Endothelial cell of umbilical vein (primary cell): ENCODE results near the gene SIVA1. TPM values are rescaled to one million over a fixed set of nuclear protein-coding genes. Genes with fewer than 3 reads are reported as not detected.
A peak's percentile ranks its signal among the peaks of the same experiment; 100 is the strongest.

Experiments used
- BruUV-seq: library from RNA; stranded (reverse); fragments of 400-500 nt; replicated peaks from 2 replicates; lab custom pipeline; 2021; lab: Mats Ljungman, UMichigan
- CTCF ChIA-PET: fragments of 300-600, 350-600 bp; sonication (Branson Sonifier 250); formaldehyde crosslinking; loops from one replicate; lab custom pipeline; 2021; ENCODE audit warnings: antibody characterized with exemption, inconsistent platforms; lab: Charles Lee
- POLR2A ChIA-PET: fragments of 300-600, 350-600 bp; sonication (Branson Sonifier 250); formaldehyde crosslinking; loops from one replicate; lab custom pipeline; 2021; ENCODE audit warnings: antibody characterized with exemption, inconsistent platforms; lab: Charles Lee
- DNase-seq: peaks from one replicate; pipeline ENCODE4 v3.0.0-alpha.2; 2011; ENCODE audit warnings: low read depth, low spot score
- FAIRE-seq: peaks from 2 replicates; lab custom pipeline; 2011; peaks lifted over from hg19 to GRCh38; lab: Jason Lieb, UNC
- H2AFZ ChIP-seq: 2 replicates; pipeline ENCODE4 v1.6.0; 2012; ENCODE audit warnings: low read depth, low read length, control low read depth, inconsistent platforms
- H3K27ac ChIP-seq: 2 replicates; pipeline ENCODE4 v1.5.1; 2011; ENCODE audit warnings: low read depth, mild to moderate bottlenecking, control low read depth, low read length, moderate library complexity; ENCODE audit not compliant: insufficient read depth
- H3K27me3 ChIP-seq, 2 experiments: 2 replicates each; pipeline versions ENCODE4 v1.6.0 to v1.6.1; 2011; ENCODE audit warnings: low read length in 2 of 2, mixed read lengths in 1 of 2; ENCODE audit not compliant: control insufficient read depth in 2 of 2, insufficient read depth in 2 of 2
- H3K36me3 ChIP-seq, 2 experiments: 2 replicates in 1 of 2; 3 replicates in 1 of 2; pipeline ENCODE4 v1.5.1; 2011; ENCODE audit warnings: low read length in 2 of 2, mild to moderate bottlenecking in 1 of 2, moderate library complexity in 1 of 2; ENCODE audit not compliant: control insufficient read depth in 2 of 2, insufficient read depth in 2 of 2; ENCODE audit errors: extremely low read depth in 1 of 2
- H3K4me1 ChIP-seq: 3 replicates; pipeline ENCODE4 v1.5.1; 2011; ENCODE audit warnings: mild to moderate bottlenecking, low read length; ENCODE audit not compliant: control insufficient read depth, insufficient read depth; ENCODE audit errors: extremely low read depth
- H3K4me2 ChIP-seq: 2 replicates; pipeline ENCODE4 v1.6.1; 2011; ENCODE audit warnings: low read length, control low read depth, mixed read lengths; ENCODE audit not compliant: insufficient read depth
- H3K4me3 ChIP-seq, 3 experiments: fragments of 200-600 bp in 1 of 3; sonication (generic), shearing (Covaris generic) in 1 of 3; replicated peaks in 1 of 3; 2 replicates each; pipeline ENCODE4 v1.5.1; 2011 to 2016; ENCODE audit warnings: control low read depth in 3 of 3, low read length in 3 of 3, mild to moderate bottlenecking in 2 of 3, inconsistent platforms in 1 of 3, low read depth in 1 of 3, moderate library complexity in 1 of 3; ENCODE audit not compliant: insufficient read depth in 1 of 3
- H3K79me2 ChIP-seq: 2 replicates; pipeline ENCODE4 v1.6.0; 2012; ENCODE audit warnings: low read length, inconsistent platforms; ENCODE audit not compliant: control insufficient read depth, insufficient read depth
- H3K9ac ChIP-seq: replicated peaks from 2 replicates; pipeline ENCODE3; 2011; ENCODE audit warnings: low read length, control low read depth; ENCODE audit not compliant: insufficient read depth; ENCODE audit errors: extremely low read depth
- H3K9me1 ChIP-seq: replicated peaks from 3 replicates; pipeline ENCODE4 v1.6.0; 2011; ENCODE audit warnings: mild to moderate bottlenecking, low read length; ENCODE audit not compliant: control insufficient read depth, insufficient read depth; ENCODE audit errors: extremely low read depth
- H3K9me3 ChIP-seq: replicated peaks from 2 replicates; pipeline ENCODE4 v1.5.1; 2012; ENCODE audit warnings: low read length, inconsistent platforms; ENCODE audit not compliant: control insufficient read depth, insufficient read depth
- H4K20me1 ChIP-seq: replicated peaks from 2 replicates; pipeline ENCODE3; 2011; ENCODE audit warnings: mild to moderate bottlenecking, low read length; ENCODE audit not compliant: control insufficient read depth, insufficient read depth; ENCODE audit errors: extremely low read depth
- FOS ChIP-seq: IDR thresholded peaks from 2 replicates; pipeline ENCODE4 v1.6.1; 2011; ENCODE audit warnings: mild to moderate bottlenecking, low read length, moderate library complexity, borderline replicate concordance; ENCODE audit not compliant: insufficient read depth
- JUN ChIP-seq: IDR thresholded peaks from 2 replicates; pipeline ENCODE4 v1.6.1; 2011; ENCODE audit warnings: borderline replicate concordance, low read depth; ENCODE audit not compliant: insufficient read length, insufficient read depth
- MYC ChIP-seq: IDR thresholded peaks from one replicate; pipeline ENCODE4 v1.6.1; 2011; ENCODE audit warnings: mild to moderate bottlenecking, low read depth, low read length
- POLR2A ChIP-seq: IDR thresholded peaks from 2 replicates; pipeline ENCODE4 v1.6.1; 2012; ENCODE audit warnings: low read depth, mild to moderate bottlenecking, control low read depth, low read length
- POLR2AphosphoS5 ChIP-seq: IDR thresholded peaks from 2 replicates; pipeline ENCODE4 v1.6.1; 2012; ENCODE audit warnings: low read depth, mild to moderate bottlenecking, control low read depth, low read length, moderate library complexity; ENCODE audit not compliant: insufficient read depth
- dilution Hi-C: fragments of 300-500 bp; cut with MboI; formaldehyde crosslinking; loops from one replicate; pipeline ENCODE4 v1.15.0; 2019; ENCODE audit warnings: low sequenced_read_pairs; ENCODE audit not compliant: extremely low pct_ligation_motif_present
- intact Hi-C: fragments of 100-400 bp; cut with micrococcal nuclease; formaldehyde crosslinking; loops from one replicate; pipeline ENCODE4 v1.10.0; 2022
- polyA plus RNA-seq, 4 experiments: library from polyadenylated mRNA; depleted of rRNA in 3 of 4; stranded (reverse) in 3 of 4; unstranded in 1 of 4; fragments of >200 nt; gene quantifications; 2 replicates each; pipeline versions ENCODE4 v1.2.1 to v1.2.3, GENCODE V29; 2011 to 2012; ENCODE audit warnings: missing spikeins in 1 of 4
- total RNA-seq: library from RNA; stranded (reverse); gene quantifications from 2 replicates; pipeline ENCODE4 v1.2.3, GENCODE V29; 2021

Gene SIVA1
- total and polyA plus RNA-seq, 2 donors (not counting 3 experiments of a cell fraction or from before 2014, with no cell fraction given) = 101 to 299 TPM

- CTCF ChIA-PET = interaction anchor here (1.6 to 3.0 kb wide), 2 partner anchors 8 to 24 kb away, joined by 5 to 14 read pairs; partner anchors contain the start of gene ZBTB42
- H4K20me1 ChIP-seq = no peaks in the 10 kb centered on the region
- H3K27ac ChIP-seq = no peak overlapping the region
- no TSS peak for BruUV-seq
- no peak for DNase-seq
- no peak for TF ChIP-seq JUN
- TF ChIP-seq FOS = no peak
- no peak for TF ChIP-seq POLR2A
- TF ChIP-seq POLR2AphosphoS5 = no peak
- TF ChIP-seq MYC = no peak
- H3K9ac ChIP-seq = no peak overlapping the region
- H3K4me3 ChIP-seq = no peak overlapping the region
- dilution Hi-C loops = no loop called here
- peaks cover 59% of the 10 kb centered on the region for H3K79me2 ChIP-seq
- FAIRE-seq = no peak
- H3K9me3 ChIP-seq = no peaks in the 10 kb centered on the region
- no peaks in the 10 kb centered on the region for H3K27me3 ChIP-seq
- H2AFZ ChIP-seq = no peak overlapping the region
- intact Hi-C loops = no loop called here
- H3K4me2 ChIP-seq = no peak overlapping the region
- H3K36me3 ChIP-seq = peaks cover 2 to 20% of the 10 kb centered on the region in 2 experiments
- no peaks in the 10 kb centered on the region for H3K9me1 ChIP-seq
- H3K4me1 ChIP-seq = peaks cover 10% of the 10 kb centered on the region
- POLR2A ChIA-PET = no interaction called here
Observed at GRCh38 chr14:104792945-104793702, 40.2 kb downstream of the SIVA1 start.

GRCh38 chr14:104793703-104793959 lies 40.7 kb downstream of the SIVA1 start:
- H4K20me1 ChIP-seq = no peaks in the 10 kb centered on the region
- no peak for TF ChIP-seq JUN
- no peak for FAIRE-seq

More at GRCh38 chr14:104793703-104793959, 40.7 kb downstream of the SIVA1 start:
- H3K4me3 ChIP-seq = no peak overlapping the region
- no peak overlapping the region for H3K27ac ChIP-seq
- peaks cover 10% of the 10 kb centered on the region for H3K4me1 ChIP-seq
- no peak for DNase-seq
- ChIA-PET POLR2A (no interaction called here), CTCF (interaction anchor here (3.0 kb wide), 1 partner anchor 25 kb away, joined by 14 read pairs; no protein-coding TSS in a partner anchor)
- intact Hi-C loops (no loop called here), dilution Hi-C loops (no loop called here)
- no peaks in the 10 kb centered on the region for H3K9me1 ChIP-seq
- BruUV-seq = no TSS peak
- H2AFZ ChIP-seq = no peak overlapping the region
- H3K9ac ChIP-seq = no peak overlapping the region
- H3K27me3 ChIP-seq = no peaks in the 10 kb centered on the region
- peaks cover 2 to 18% of the 10 kb centered on the region in 2 experiments for H3K36me3 ChIP-seq
- peaks cover 56% of the 10 kb centered on the region for H3K79me2 ChIP-seq
- H3K9me3 ChIP-seq = no peaks in the 10 kb centered on the region
- H3K4me2 ChIP-seq = peak overlapping the region; percentile 44
